GM10847 (cell line): ENCODE results near the gene ICAM1.

Experiments used
- POLR2A ChIP-seq: IDR thresholded peaks from 2 replicates; pipeline ENCODE4 v1.6.1; 2011; ENCODE audit not compliant: insufficient read length; ENCODE audit errors: extremely low read depth

Gene ICAM1

GRCh38 chr19:10295847-10296591 is 25.1 kb downstream of the ICAM1 start:
- TF ChIP-seq POLR2A = no peak

- TF ChIP-seq POLR2A = no peak
These were observed 28.9 kb downstream of the ICAM1 start for GRCh38 chr19:10299545-10300458.

- TF ChIP-seq POLR2A = no peak
These were observed 34.4 kb downstream of the ICAM1 start for GRCh38 chr19:10305139-10305806.

GRCh38 chr19:10306327-10306726 is 35.4 kb downstream of the ICAM1 start:
- TF ChIP-seq POLR2A = no peak

GRCh38 chr19:10309423-10309822 is 38.5 kb downstream of the ICAM1 start, which contains the start of gene ZGLP1:
Gene ZGLP1, minus strand, starts transcription at chr19:10309815.
- TF ChIP-seq POLR2A = no peak

- TF ChIP-seq POLR2A = peak; percentile 72
These were observed 44.7 kb downstream of the ICAM1 start, which contains the start of gene FDX2 for GRCh38 chr19:10315335-10316214. Gene FDX2, minus strand, starts transcription at chr19:10316015. Its CDS starts 19 bp downstream, at chr19:10315996.

GRCh38 chr19:10316229-10317044 is 45.5 kb downstream of the ICAM1 start:
- no peak for TF ChIP-seq POLR2A

- TF ChIP-seq POLR2A = no peak
These were observed 46.3 kb downstream of the ICAM1 start for GRCh38 chr19:10317045-10317856.

- TF ChIP-seq POLR2A = no peak
These were observed 47.0 kb downstream of the ICAM1 start for GRCh38 chr19:10317857-10318462.

GRCh38 chr19:10318807-10319682 is 48.1 kb downstream of the ICAM1 start:
- TF ChIP-seq POLR2A = no peak

- no peak for TF ChIP-seq POLR2A
These were observed 49.9 kb downstream of the ICAM1 start for GRCh38 chr19:10320602-10321416.
